DND-41 (cell line): ENCODE measurements around the gene RNPEP.

Experiments used
- CTCF ChIP-seq: IDR thresholded peaks from 2 replicates; pipeline ENCODE4 v1.5.1; 2012; ENCODE audit warnings: borderline replicate concordance, low read length, moderate library complexity, mild to moderate bottlenecking; ENCODE audit not compliant: poor library complexity, severe bottlenecking; ENCODE audit errors: extremely low read depth
- EZH2 ChIP-seq: IDR thresholded peaks from 3 replicates; pipeline ENCODE4 v1.6.1; 2012; ENCODE audit warnings: borderline replicate concordance, low read depth, mild to moderate bottlenecking, moderate library complexity, low read length, inconsistent platforms; ENCODE audit not compliant: severe bottlenecking

GRCh38 chr1:202023001-202023433 is 40.6 kb downstream of the RNPEP start:
- TF ChIP-seq CTCF (no peak), EZH2 (no peak)
